CD4-positive, alpha-beta T cell treated with Interleukin-6 for 4 hours (primary cell): ENCODE data around the gene PLAC9.

Experiments used
- DNase-seq: peaks from one replicate; pipeline ENCODE4 v3.0.0-alpha.2; 2020; ENCODE audit warnings: mixed read lengths

PLAC9 gene

GRCh38 chr10:80161321-80162083, 29.0 kb downstream of the PLAC9 start:
- DNase-seq: peak; percentile 18

GRCh38 chr10:80163741-80164341, 31.3 kb downstream of the PLAC9 start:
- DNase-seq: no peak

- no peak for DNase-seq
Observed at GRCh38 chr10:80164596-80164995, 32.1 kb downstream of the PLAC9 start.

GRCh38 chr10:80165173-80165572, 32.6 kb downstream of the PLAC9 start:
- no peak for DNase-seq

- DNase-seq: no peak
Observed at GRCh38 chr10:80166581-80167470, 34.3 kb downstream of the PLAC9 start.

GRCh38 chr10:80167471-80168161, 35.1 kb downstream of the PLAC9 start:
- no peak for DNase-seq

- DNase-seq: no peak
Observed at GRCh38 chr10:80168162-80168511, 35.6 kb downstream of the PLAC9 start.

- DNase-seq: peak; percentile 38
Observed at GRCh38 chr10:80168679-80169380, 36.3 kb downstream of the PLAC9 start.

GRCh38 chr10:80170026-80170425, 37.5 kb downstream of the PLAC9 start:
- DNase-seq: no peak

- no peak for DNase-seq
Observed at GRCh38 chr10:80170641-80171040, 38.1 kb downstream of the PLAC9 start.

- DNase-seq: no peak
Observed at GRCh38 chr10:80171248-80171660, 38.7 kb downstream of the PLAC9 start.

- DNase-seq: no peak
Observed at GRCh38 chr10:80172896-80173295, 40.4 kb downstream of the PLAC9 start.

GRCh38 chr10:80173466-80173865, 40.9 kb downstream of the PLAC9 start:
- DNase-seq: peak; percentile 34

GRCh38 chr10:80174641-80175395, 42.3 kb downstream of the PLAC9 start:
- DNase-seq: no peak

GRCh38 chr10:80176526-80176925, 44.0 kb downstream of the PLAC9 start:
- DNase-seq: no peak

- DNase-seq: no peak
Observed at GRCh38 chr10:80177781-80178636, 45.5 kb downstream of the PLAC9 start.

GRCh38 chr10:80182986-80183385, 50.5 kb downstream of the PLAC9 start:
- DNase-seq: no peak

- no peak for DNase-seq
Observed at GRCh38 chr10:80183436-80183835, 50.9 kb downstream of the PLAC9 start.

- DNase-seq: no peak
Observed at GRCh38 chr10:80184291-80184690, 51.8 kb downstream of the PLAC9 start.

- DNase-seq: no peak
Observed at GRCh38 chr10:80185578-80186299, 53.2 kb downstream of the PLAC9 start.
